ENCODE measurements around the gene RBM33. TPM values are rescaled to one million over a fixed set of nuclear protein-coding genes. Genes with fewer than 3 reads are reported as not detected.
"Not testable (repeated sequence)": the region's sequence is repeated elsewhere in the genome, so short reads cannot be mapped to it uniquely, and the experiment has no call there.

Gene RBM33
- polyA plus RNA-seq, 3 donors, result 31.9 to 48.2 (median 44.6) TPM

DNA sequence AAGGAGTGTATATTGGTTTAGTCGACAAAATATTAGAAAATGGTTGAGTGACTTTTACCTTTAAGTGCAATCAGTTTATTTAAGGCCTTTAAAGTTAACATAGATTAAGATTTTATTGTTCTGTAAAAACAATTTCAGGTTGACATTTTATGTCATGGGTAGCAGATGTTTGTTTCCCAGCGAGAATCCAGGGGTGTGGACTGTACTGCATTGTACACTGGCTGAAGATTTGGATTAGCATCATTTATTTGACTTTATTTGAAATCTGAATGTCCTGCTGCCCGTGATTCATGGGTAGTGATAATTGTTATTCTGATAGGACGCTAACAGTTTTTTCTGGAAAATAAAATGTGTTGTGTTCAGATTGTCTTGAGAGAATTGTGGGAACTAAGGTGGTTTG, 39.3 kb downstream of the RBM33 start:
- no peak for DNase-seq

DNA sequence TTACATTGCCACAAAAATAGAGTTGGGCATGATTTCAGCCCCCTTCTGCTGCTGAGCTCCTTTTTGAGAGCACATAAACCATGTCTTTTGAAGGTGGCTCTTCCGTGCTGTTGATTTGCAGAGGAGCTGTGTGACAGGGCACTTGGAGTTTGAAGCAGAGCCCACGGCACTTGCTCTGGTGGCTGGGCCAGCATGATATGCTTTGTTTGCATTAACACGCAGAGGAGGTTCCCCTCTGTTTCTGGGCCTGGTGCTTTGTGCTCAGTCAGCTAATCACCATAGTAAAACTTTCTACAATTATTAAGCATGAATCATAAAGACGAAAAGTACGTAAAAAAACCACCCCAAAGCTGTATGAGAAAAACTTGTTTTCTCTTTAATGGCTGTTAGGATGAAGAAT, 40.1 kb downstream of the RBM33 start:
- DNase-seq, result no peak

DNA sequence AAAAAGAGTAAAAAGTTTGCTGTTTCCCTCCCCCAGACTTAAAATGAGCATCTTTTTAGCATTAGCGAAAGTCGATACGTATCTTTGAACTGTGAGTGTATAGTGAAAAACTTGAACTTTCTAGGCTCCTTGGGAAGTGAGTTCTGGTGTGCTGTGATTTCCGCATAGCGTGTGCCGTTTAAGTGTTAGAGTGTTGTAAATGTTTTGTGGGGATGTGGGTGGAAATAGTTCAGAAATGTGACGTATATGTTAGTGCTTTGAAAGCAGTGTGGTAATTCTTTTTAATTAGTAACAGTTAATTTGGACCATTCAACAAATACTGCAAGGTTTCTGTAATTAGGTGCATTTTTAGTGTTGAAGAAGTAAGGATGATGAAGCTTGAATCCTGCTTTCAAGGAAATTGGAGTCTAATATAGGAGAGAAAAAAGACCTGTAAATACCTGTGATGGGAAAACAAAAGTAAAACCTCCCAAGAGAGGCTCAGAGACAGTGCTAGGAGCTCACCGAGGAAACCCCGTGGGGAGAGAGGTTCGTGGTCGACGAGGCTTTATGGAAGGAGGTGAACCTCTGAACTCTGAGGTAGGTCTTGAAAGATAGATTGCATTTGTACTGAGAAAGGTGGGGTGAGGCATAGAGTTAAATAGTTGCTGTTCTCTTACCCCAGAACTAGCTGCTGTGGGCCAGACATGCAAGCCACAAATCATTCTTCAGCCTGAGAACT, 40.8 kb downstream of the RBM33 start:
- no peak for DNase-seq

DNA sequence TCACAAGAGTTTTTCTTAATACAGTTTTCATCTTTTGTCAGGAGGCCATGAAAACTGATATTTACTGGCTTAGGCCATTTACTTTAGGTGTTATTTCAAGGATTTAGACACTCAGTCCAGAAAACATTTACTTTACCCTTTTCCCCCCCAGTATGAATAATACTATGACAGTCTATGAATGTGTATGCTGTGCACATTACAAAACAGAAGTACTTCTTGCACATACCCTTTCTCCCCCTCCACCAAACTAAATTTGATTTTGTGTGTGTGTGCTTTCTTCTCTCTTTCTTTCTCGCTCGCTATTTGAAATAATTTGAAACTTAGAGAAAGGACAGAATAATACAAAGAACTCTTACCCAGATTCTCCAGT, 41.3 kb downstream of the RBM33 start:
- no peak for DNase-seq

DNA sequence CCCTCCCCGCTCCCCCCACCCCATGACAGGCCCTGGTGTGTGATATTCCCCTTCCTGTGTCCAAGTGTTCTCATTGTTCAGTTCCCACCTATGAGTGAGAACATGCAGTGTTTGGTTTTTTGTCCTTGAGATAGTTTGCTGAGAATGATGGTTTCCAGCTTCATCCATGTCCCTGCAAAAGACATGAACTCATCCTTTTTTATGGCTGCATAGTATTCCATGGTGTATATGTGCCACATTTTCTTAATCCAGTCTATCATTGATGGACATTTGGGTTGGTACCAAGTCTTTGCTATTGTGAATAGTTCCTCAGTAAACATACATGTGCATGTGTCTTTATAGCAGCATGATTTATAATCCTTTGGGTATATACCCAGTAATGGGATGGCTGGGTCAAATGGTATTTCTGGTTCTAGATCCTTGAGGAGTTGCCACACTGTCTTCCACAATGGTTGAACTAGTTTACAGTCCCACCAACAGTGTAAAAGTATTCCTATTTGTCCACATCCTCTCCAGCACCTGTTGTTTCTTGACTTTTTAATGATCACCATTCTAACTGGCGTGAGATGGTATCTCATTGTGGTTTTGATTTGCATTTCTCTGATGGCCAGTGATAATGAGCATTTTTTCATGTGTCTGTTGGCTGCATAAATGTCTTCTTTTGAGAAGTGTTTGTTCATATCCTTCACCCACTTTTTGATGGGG, 42.3 kb downstream of the RBM33 start:
- DNase-seq, result not testable (repeated sequence)

DNA sequence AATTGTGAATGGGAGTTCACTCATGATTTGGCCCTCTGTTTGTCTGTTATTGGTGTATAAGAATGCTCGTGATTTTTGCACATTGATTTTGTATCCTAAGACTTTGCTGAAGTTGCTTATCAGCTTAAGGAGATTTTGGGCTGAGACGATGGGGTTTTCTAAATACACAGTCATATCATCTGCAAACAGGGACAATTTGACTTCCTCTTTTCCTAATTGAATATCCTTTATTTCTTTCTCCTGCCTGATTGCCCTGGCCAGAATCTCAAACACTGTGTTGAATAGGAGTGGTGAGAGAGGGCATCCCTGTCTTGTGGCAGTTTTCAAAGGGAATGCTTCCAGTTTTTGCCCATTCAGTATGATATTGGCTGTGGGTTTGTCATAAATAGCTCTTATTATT, 43.8 kb downstream of the RBM33 start:
- not testable (repeated sequence) for DNase-seq

DNA sequence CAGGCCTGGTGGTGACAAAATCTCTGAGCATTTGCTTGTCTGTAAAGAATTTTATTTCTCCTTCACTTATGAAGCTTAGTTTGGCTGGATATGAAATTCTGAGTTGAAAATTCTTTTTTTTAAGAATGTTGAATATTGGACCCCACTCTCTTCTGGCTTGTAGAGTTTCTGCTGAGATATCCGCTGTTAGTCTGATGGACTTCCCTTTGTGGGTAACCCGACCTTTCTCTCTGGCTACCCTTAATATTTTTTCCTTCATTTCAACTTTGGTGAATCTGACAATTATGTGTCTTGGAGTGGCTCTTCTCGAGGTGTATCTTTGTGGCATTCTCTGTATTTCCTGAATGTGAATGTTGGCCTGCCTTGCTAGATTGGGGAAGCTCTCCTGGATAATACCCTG, 46.2 kb downstream of the RBM33 start:
- not testable (repeated sequence) for DNase-seq

DNA sequence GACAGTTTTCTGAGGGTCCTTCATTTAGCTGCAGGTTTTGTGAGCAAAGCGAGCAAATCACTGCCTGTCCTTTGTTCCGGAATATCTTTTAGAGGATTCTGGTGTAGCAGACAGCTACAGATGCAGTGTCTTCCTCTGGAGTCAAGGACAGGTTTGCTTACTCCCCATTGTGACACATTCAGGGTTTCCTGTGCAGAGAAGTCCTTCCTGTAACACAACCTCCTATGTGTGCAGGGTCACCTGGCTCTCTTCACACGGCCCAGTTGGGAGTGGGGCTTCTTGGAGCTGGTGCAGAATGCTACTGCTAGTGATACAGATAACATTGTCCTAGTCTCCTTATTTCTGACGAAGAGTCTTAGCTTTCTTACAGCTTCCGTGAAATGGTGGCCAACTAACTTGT, 47.9 kb downstream of the RBM33 start:
- DNase-seq, result no peak

DNA sequence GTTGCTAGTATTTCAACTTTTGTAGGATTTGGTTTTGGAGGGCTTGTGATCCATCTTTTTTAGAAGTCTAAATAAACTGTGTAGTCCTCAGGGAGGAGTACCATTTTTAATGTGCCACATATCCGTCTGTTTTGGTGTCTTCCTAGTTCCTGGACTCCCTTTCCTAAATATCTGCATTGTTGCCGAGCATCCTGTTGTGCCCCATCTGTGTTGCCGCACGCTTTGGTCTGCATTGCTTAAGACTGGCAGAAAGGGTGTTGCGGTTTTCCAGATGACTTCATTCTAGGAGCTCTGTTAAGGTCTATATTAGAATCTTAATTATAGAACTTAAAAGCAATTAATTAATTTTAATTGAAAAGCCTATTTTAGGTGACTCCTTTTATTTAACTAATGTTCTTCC, 49.4 kb downstream of the RBM33 start:
- DNase-seq, result no peak

DNA sequence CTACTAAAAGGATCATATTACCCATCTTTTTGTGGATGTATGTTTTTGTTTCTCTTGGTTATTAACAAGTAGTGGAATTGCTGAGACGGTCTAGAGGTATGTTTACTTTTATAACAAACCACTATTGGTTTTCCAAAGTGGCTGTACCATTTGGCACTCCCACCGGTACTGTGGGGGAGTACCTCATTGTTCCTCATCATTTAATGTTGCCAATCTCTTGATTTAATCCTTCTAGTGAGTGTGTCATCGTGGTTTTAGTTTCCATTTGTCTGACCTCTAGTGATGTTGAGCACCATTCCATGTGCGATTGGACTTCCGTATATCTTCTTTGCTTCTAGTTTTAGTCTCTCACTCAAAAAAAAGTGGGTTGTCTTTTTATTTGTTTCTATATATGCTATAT, 50.4 kb downstream of the RBM33 start:
- DNase-seq, result no peak

DNA sequence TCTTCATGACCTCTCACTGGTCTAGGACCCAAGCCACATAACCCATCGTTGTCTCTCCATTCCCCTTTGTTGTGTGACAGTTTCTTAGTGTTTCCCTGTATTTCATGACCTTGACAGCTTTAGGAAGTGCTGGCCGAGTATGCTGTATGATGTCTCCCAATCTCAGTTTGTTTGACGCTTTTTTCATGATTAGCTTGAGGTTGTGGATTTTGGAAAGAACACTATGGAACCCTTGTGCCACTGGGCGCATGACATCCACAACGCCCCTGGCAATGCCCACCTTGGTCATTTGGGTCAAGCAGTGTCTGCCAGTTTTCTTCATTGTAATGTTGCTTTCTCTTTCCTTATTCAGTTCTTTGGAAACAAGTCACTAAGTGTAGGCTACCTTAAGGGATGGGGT, 52.3 kb downstream of the RBM33 start:
- DNase-seq, result no peak

DNA sequence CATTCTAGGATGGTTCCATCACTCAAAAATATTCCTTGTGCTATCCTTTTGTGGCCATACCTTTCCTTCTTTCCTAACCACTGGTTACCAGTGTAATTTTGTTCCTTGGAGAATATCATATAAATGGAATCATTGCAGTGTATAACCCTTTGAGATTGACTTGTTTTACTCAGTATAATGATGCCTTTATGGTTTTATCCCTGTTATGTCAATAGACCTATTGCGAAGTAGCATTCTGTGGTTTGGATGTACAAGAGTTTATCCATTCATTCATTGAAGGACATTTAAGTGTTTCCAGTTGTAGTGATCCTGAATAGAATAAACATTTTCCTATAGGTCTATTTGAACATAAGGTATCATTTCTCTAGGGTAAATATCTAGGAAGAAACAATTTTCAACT, 54.2 kb downstream of the RBM33 start:
- DNase-seq, result no peak

DNA sequence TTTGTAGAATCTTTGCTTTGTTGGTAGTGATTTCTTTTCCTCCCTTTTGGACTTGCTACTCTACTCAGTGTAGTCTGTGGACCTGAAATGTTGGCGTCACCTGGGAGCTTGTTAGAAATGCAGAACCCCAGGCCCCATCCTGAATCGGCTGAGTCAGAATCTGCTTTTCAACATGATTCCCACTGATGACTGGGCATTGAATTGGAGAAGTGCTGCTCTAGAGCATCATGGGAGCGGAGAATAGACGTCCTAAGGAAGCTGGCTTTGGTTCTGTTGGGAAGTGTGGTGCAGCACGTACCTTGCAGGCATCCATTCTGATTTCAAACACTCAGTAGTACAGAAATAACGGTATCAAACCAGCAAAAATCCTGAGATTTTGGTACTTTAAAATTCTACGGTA, 54.7 kb downstream of the RBM33 start:
- no peak for DNase-seq

DNA sequence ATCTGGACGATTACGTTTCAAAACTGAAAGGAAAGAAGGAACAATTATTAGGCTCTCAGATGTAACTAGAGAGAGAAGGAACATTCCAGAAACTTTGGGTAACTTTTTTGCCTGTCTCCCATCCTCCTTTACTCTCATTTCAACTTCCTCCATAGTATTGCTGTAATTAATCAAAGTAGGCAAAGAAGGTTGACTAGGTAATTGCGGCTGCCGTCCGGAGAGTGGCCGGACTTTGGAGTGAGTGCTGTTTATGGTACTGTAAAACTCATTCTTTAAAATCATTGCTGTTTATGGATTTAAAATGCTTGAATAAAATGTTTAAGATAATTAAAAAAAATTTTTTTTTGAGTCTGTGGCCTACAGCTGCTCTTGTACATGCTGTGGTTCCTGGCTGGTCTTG, 56.4 kb downstream of the RBM33 start:
- no peak for DNase-seq

DNA sequence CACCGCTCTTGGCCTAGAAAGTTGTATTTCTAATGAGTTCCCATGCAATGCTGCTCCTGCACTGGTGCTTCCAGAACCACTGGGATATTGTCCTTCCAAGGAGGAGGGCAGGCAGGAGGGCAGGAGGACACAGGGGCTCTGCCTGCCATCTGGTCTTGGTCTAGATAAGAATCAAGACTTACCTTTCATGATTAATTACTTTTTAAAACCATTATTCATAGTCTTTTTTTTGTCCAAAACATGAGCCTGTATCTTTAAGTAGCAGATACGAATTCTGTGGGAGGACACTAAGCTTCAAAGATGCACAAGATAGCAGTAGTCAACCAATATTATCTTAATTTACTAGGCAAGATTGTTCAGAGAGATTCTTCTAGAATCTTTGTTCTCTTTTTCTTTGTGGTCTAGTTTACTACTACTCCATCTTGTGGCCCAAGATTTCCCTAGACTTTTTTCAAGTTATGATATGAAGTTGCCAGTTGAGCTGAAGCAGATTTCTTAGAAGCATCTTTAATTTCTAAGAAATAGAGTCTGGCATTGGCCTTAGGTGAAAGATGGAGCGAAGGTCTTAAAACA, 57.6 kb downstream of the RBM33 start:
- DNase-seq, result no peak

DNA sequence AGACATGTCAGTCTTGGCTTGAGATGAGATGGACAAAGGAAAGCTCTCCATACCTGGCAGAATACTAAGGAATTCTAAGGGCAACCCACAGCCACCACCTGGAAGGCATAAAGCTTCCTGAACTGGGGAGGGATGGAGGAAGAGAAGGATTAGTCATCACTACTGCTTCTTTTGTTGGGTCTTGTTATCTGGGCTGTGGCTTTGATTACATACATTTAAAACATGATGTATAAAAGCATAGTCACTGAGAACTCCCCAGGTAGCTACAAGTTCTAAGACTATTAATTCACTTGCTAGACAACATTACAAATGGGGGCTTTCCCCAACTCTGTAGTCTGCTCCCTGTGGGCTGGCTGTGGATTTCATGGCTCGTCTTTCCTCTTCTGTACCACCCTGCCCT, 58.2 kb downstream of the RBM33 start:
- DNase-seq, result no peak

DNA sequence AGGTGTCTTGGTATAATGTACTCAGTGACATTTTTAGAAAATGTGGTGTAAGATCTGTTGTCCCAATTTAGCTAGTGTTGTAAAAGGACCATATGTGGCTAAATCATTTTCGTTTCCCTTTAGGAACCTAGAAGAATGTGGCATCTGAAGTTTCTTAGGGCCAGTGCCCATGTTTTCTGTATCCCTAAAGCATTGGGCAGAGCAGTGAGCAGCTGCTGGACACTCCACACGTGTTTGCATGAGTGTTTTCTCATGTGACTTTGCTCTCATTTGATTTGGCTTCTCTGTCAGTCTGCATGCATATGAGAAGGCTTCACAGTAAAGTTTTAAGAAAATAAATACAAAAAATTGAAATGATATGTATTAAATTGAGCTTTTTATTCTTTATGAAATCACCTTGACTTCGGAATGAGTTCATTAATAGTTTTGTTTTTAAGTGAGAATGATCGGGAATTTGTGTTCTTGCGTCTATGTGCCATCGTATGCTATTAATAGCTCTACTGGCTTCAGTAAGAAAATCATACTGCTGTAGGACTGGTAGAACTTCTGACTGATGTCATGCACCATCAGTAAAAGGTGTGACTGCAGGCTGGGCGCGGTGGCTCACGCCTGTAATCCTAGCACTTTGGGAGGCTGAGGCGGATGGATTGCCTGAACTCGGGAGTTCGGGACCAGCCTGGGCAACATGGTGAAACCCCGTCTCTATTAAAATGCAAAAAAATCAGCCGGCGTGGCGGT, 61.3 kb downstream of the RBM33 start:
- DNase-seq, result no peak

DNA sequence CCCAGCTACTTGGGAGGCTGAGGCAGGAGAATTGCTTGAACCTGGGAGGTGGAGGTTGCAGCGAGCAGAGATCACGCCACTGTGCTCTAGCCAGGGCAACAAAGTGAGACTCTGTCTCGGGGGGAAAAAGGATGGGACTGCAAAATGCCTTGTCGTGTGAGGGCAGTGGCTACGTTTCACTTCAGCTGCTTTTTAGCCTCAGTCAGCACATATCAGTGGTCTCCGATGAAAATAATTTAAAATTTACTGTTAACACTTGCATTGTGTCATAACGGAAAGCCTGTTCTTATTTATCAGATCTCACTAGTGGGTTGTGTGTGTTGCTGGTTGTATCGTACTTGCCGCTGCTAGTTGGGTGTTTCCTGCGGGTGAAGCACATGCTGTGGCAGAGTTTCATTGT, 61.9 kb downstream of the RBM33 start:
- DNase-seq, result no peak

DNA sequence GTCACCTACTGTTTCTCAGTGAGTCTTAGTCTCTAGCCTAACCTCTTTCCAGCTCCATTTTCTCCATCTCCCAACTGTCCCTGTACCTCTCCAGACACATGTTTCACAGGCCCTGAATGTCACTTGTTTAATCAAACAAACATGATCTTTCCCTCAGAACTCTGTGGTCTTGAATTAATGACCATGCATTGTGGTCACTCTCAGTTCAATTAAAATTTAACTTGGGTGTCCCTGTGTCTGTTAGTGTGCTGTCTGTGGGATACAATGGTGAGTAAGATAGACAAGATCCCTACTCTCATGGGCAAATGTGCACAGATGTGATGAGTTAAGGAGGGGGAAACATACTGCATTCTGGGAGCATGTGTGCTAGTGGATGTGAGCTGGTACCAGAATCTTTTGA, 65.0 kb downstream of the RBM33 start:
- no peak for DNase-seq

DNA sequence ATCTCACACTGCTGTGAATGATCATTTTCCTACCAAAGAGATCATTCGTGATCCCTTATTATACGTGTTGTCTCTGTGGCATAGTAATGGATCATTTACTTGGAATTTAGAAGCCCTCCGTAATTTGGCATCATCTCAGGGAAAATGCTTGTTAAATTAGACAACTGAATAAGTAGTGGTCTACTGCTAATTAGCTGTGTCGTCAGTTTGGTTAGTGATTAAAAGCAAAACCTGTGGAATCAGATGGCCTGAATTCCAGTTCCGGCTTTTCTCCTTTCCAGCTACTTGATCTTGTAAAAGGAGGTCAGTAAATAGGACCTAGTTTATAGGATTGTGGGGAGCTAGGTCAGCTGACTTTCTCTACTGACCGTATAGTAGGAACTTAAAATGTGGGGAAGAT, 65.6 kb downstream of the RBM33 start:
- DNase-seq, result no peak

DNA sequence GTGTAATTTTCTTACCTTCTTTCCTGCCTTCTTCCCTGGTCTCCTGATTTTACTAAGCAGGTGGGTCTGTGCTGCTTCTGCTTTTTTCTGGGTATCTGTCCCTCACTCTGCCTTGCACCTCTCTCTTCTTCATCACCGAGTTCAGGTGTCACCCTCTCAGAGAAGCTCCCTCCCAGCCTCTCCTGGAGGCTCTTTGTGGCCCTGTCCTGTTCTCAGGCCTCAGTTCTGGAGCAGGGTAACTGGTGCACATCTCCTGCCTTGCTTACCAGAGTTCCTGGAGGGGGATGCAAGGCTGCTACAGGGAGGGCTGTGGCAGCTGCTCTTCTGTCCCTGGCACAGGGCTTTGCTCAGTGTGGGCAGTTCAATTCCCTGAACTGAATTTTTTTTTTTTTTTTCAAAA, 66.1 kb downstream of the RBM33 start:
- DNase-seq, result no peak

DNA sequence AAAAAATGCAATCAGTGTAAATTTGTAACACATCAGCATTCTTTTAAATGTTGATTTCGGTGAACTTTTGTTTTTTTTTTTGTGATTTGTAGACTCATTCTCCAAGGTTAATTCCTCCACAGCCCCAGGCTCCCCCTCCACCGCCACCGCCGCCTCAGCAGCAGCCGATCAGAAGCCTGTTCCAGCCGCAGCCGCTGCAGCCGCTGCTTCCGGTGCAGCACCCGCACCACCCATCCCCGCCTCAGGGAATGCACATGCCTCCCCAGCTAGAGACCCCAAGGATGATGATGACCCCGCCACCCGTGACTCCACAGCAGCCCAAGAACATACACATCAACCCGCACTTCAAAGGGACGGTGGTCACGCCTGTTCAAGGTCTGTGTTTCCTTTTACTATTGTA, 66.6 kb downstream of the RBM33 start:
- DNase-seq, result no peak

DNA sequence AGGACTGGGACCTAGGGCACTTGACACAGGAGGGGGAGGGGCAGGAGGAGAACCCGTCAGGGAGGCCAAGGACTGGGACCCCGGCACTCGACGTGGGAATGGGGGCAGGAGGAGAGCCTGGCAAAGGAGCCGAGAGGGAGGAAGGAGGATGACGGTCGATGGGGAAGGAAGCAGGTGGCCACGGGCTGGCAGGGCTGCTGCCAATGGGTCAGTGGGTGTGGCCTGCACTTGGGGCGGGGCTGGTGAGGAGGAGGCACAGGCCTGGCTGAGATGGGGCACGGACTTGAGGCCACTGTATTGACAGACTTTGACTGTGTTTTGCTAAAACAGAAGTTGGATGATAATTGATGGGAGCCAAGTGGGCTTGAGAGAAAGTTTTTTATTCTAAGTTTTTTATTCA, 68.9 kb downstream of the RBM33 start:
- DNase-seq, result no peak
